ENCODE data around the gene CAMK2N2.

Gene CAMK2N2

DNA sequence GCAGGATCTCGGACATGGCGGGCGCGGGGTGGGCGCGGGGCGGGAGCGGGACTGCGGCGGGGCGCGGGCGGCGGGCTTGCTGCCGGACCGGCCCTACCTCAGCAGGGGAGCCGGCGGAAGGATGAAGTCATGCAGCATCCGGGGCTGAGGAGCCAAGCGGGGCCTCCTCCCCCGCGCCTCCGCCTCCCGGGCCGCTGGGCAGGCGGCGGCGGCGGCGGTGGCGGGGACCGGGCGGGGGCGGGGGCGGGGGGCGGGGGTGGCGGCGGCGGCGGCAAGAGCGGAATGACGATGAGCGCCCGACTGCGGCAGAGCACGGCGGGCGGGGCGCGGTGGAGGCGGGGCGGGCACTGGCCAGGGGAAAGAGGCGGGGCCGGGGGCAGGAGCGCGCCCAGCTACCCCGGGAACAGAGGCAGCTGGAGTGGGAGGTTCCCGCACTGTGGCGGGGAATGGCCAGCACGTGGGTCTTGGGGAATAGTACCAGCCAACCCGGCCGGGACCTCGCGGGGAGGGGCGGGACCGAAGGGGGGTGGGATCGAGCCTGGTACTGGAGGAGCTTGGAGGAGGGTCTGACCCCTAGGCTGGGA, at the start of gene CAMK2N2:
Gene CAMK2N2 (minus strand): TSS at position 284 of the 584 bp plus-strand sequence. CDS start 268 bp downstream, at position 16.
- peak; percentile 33 for DNase-seq (ENCODE audit: low read depth)

DNA sequence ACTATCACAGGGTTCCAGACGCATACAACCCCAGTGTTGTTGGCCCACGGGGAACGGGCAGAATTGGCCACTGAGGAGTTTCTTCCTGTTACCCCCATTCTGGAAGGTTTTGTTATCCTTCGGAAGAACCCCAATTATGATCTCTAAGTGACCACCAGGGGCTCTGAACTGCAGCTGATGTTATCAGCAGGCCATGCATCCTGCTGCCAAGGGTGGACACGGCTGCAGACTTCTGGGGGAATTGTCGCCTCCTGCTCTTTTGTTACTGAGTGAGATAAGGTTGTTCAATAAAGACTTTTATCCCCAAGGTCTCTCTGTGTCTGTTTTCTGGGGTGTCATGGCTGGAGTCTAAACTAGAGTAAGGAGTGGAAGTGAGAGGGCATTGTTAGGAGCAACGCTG, 47.4 kb upstream of the CAMK2N2 start:
- no peak for DNase-seq (ENCODE audit: low read depth)

DNA sequence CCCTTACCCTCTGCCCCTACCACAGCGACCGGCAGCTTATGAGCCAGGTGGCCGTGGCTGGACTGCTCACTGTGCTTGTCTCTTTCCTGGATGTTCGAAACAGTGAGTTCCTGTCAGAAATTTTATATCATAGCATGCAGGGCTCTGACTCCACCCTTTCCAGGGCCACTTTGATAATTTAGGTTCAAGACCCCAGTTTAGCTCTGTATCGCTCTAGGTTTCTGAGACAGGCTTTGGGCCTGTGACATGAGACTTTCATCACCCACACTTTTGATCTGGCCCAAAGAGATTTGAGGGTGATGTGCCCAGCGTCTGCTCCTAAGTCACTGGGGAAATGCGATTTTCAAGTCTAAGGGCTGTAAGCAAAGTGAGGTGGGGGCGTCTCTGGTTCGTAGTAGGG, 46.6 kb upstream of the CAMK2N2 start:
- no peak for DNase-seq (ENCODE audit: low read depth)

- no peak for DNase-seq (ENCODE audit: low read depth)
These were observed 45.1 kb upstream of the CAMK2N2 start for GRCh38 chr3:184306341-184306972.

- DNase-seq (ENCODE audit: low read depth) = no peak
These were observed 44.2 kb upstream of the CAMK2N2 start for GRCh38 chr3:184305577-184305976.

DNA sequence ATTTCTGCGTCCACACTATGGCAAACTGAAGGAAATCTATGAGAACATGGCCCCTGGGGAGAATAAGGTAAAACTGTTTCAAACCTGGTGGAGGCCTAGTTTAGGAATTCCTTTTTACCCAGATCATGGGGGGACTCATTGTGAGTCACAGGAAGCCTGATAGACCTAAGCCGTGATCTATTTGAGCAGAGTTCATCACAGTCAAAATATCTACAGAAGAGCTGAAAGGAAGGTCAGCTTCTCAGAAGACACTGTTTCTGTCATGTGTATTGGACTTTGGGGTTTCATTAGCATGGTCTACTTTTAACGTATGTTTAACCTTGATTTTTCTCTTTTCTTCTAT, 39.0 kb upstream of the CAMK2N2 start:
- no peak for DNase-seq (ENCODE audit: low read depth)

GRCh38 chr3:184299488-184300377, 38.4 kb upstream of the CAMK2N2 start:
- DNase-seq (ENCODE audit: low read depth) = no peak

GRCh38 chr3:184298759-184299487, 37.6 kb upstream of the CAMK2N2 start, which contains the start of gene PSMD2:
Gene PSMD2, plus strand, starts transcription at chr3:184299241. Its CDS starts 26 bp downstream, at chr3:184299267.
- DNase-seq (ENCODE audit: low read depth) = peak; percentile 98

DNA sequence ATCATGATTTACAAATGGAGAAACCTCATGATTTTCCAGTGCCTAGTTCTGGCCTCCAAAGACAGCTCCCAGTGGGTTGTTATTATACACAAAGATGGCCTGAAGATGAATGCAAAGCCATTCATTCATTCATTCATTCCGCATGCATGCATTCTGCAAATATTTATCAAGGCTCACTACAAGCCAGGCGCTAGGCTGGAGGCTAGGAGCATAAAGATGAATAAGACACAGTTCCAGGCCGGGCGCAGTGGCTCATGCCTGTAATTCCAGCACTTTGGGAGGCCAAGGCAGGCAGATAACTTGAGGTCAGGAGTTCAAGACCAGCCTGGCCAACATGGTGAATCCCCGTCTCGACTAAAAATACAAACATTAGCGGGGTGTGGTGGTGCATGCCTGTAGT, 35.3 kb upstream of the CAMK2N2 start:
- DNase-seq (ENCODE audit: low read depth) = no peak

DNA sequence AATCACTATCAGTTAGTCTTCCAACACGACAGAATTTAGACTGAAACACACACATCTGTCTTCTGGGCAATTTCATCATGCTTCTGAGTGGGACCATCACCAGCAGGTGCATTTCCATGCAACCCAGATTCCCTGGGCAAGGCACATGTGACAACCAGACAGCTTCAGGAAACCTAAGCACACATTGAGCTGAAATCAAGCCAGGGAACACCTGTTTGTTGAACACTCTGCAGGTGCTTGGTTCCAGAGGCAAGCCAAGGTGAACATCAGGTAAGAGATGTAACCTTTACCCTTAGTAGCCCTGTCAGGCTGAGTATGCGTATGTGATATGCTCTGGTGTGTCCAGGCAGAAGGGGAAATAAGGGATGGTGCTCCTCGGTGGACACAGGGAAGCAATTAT, 34.4 kb upstream of the CAMK2N2 start:
- DNase-seq (ENCODE audit: low read depth) = no peak

GRCh38 chr3:184291738-184292445, 30.5 kb upstream of the CAMK2N2 start:
- no peak for DNase-seq (ENCODE audit: low read depth)

DNA sequence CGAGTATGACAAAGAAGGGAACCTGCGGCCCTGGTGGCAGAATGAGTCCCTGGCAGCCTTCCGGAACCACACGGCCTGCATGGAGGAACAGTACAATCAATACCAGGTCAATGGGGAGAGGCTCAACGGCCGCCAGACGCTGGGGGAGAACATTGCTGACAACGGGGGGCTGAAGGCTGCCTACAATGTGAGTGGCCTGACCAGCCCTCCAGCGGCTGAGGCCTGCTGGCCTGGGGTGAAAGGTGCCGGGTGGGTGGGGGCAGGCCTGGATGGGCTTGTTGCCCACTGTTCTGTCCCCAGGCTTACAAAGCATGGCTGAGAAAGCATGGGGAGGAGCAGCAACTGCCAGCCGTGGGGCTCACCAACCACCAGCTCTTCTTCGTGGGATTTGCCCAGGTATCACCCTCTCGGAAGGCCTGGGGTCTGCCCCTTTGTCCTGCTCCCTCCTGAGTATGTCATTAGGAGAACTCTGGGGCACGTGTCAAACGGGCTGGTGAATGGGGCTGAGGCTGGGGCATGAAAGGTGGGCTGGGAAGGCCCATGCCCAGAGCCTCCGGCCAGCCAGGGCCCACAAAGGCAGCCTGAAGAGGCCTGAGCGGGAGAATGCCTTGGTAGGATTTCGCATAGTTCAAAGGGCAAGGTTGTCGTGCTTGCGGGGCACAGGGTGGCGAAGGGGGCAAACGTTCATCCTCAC, 29.8 kb upstream of the CAMK2N2 start:
- no peak for DNase-seq (ENCODE audit: low read depth)

DNA sequence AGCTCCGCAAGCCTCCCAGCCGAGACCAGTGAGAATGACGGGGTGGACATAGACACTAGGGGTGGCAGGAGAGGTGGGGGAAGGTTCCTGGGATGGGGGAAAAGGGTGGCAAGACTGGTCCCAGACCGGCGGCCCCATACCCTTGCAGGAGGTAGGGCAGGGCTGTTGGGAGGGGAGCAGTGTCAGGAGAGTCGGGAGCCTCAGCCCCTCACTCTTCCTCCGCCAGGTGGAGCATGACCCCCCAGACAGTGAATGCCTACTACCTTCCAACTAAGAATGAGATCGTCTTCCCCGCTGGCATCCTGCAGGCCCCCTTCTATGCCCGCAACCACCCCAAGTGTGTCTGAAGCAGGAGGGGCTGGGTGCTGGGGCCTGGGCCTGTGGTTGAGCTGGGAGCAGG, 29.0 kb upstream of the CAMK2N2 start:
- DNase-seq (ENCODE audit: low read depth) = no peak

GRCh38 chr3:184289426-184289938, 28.1 kb upstream of the CAMK2N2 start:
- peak; percentile 44 for DNase-seq (ENCODE audit: low read depth)

DNA sequence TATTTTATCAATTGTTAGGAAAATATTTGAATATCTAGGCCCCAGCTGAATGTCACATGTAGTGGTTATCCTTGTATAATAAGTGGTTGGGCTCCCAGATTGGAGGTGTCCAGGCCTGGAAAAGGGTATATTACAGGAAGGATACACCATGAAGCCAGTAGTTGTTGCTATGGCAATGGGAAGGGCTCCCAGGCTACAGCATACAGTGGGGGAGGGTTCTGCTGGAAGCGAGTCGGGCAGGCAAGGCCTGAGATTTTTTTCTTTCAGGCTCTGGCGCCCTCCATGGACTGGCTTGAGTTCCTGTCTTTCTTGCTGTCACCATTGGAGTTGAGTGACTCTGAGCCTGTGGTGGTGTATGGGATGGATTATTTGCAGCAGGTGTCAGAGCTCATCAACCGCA, 23.3 kb upstream of the CAMK2N2 start:
- DNase-seq (ENCODE audit: low read depth) = no peak

GRCh38 chr3:184283681-184284080, 22.3 kb upstream of the CAMK2N2 start:
- no peak for DNase-seq (ENCODE audit: low read depth)

DNA sequence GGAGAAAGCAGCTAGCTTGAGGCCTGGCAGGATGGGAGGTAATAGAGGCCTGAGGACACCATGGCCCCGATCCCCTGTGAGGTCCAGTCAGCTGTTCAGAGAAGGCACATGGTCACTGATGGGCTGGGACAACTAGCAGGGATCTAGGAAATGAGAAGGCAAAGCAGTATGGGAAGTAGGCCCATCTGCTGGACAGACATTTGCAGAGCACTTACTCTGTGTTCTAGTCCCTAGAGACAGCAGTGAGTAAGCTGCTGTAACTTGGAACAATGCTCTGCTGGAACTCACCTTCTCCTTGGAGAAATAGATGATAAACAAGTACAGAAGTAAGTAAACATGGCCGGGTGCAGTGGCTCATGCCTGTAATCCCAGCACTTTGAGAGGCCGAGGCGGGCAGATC, 21.6 kb upstream of the CAMK2N2 start:
- DNase-seq (ENCODE audit: low read depth) = no peak

GRCh38 chr3:184277366-184277765, 16.0 kb upstream of the CAMK2N2 start:
- DNase-seq (ENCODE audit: low read depth) = no peak

GRCh38 chr3:184275961-184276910, 14.9 kb upstream of the CAMK2N2 start, which contains the start of gene ECE2:
Gene ECE2, plus strand, starts transcription at chr3:184276022. Its CDS starts 132 bp downstream, at chr3:184276154.
- no peak for DNase-seq (ENCODE audit: low read depth)

- no peak for DNase-seq (ENCODE audit: low read depth)
These were observed 14.0 kb upstream of the CAMK2N2 start for GRCh38 chr3:184275381-184275701.
